Fibroblast of the aortic adventitia (primary cell): Measurements from ENCODE around the gene IQCE. TPM values are rescaled to one million over a fixed set of nuclear protein-coding genes. Genes with fewer than 3 reads are reported as not detected.

Experiments used
- DNase-seq: peaks from one replicate; pipeline ENCODE4 v3.0.0-alpha.2; 2010; ENCODE audit warnings: low read depth
- H3K4me3 ChIP-seq: 2 replicates; pipeline ENCODE4 v1.5.1; 2011; ENCODE audit warnings: low read depth, mild to moderate bottlenecking, control low read depth, low read length, moderate library complexity
- total RNA-seq: library from RNA; depleted of rRNA; stranded (reverse); fragments of >200 nt; gene quantifications from 2 replicates; pipeline ENCODE4 v1.2.3, GENCODE V29; 2012; ENCODE audit warnings: low replicate concordance
- TF ChIP-seq, protein P1 (sequence below): IDR thresholded peaks from 2 replicates; pipeline ENCODE4 v1.5.1; 2011; ENCODE audit warnings: mild to moderate bottlenecking, low read length, control low read depth, inconsistent platforms; ENCODE audit not compliant: insufficient read depth

IQCE gene
- total RNA-seq, 1 donor, result 14.0 TPM

DNA sequence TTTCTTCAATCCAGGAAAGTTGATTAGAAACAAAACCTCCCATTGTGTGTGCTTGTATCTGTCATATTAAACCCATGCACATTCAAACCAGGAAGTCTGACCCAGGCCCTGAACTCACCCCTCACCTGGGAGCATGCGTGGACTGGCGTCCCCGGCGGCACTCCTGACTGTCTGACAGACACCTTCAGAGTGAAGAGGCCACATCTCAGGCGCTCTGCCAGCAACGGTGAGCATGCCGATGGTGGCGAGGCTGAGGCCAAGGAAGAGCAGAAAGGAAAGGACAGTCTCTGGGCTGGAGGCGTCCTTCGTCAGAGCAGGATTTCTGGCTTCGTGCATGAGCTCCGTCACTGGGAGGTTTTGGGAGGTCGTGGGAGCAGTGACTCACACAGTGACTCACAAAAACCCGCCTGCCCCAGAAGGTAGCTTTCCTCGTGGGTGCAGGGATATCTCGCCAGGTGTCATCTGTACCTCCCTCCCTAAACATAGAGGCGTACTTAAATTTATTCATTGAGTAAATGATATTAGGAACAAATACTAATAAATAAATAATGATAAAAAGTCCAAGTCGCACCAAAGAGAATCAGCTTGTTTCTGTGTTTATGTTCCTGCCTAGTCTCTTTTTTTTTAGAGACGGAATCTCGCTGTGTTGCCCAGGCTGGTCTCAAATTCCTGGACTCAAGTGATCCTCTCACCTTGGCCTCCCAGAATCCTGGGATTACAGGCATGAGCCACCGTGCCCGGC lies 13.5 kb downstream of the IQCE start:
- H3K4me3 ChIP-seq, result no peak overlapping the region
- DNase-seq, result no peak

DNA sequence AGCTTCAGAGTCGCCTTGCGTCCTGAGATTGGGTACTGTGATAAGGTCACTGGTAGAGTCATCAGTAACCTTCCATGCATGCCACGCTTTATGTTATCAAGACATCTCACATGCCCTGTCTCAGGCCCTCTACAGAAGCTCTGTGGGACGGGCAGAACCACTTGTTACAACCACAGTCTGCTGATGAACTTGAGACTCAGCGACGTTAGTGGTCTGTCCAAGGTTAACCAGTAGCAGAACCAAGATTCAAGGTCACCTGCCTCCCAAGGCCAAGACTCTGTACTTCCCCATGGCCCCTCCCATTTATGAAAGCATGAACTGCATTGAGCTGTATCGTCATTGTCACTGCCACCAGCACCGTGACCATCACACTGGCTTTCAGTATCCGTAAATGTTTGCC lies 15.0 kb downstream of the IQCE start:
- no peak overlapping the region for H3K4me3 ChIP-seq
- DNase-seq, result no peak
- TF ChIP-seq, protein P1, sequence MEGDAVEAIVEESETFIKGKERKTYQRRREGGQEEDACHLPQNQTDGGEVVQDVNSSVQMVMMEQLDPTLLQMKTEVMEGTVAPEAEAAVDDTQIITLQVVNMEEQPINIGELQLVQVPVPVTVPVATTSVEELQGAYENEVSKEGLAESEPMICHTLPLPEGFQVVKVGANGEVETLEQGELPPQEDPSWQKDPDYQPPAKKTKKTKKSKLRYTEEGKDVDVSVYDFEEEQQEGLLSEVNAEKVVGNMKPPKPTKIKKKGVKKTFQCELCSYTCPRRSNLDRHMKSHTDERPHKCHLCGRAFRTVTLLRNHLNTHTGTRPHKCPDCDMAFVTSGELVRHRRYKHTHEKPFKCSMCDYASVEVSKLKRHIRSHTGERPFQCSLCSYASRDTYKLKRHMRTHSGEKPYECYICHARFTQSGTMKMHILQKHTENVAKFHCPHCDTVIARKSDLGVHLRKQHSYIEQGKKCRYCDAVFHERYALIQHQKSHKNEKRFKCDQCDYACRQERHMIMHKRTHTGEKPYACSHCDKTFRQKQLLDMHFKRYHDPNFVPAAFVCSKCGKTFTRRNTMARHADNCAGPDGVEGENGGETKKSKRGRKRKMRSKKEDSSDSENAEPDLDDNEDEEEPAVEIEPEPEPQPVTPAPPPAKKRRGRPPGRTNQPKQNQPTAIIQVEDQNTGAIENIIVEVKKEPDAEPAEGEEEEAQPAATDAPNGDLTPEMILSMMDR, result no peak

More for the DNA sequence above, 13.5 kb downstream of the IQCE start:
- TF ChIP-seq, protein P1, result no peak

DNA sequence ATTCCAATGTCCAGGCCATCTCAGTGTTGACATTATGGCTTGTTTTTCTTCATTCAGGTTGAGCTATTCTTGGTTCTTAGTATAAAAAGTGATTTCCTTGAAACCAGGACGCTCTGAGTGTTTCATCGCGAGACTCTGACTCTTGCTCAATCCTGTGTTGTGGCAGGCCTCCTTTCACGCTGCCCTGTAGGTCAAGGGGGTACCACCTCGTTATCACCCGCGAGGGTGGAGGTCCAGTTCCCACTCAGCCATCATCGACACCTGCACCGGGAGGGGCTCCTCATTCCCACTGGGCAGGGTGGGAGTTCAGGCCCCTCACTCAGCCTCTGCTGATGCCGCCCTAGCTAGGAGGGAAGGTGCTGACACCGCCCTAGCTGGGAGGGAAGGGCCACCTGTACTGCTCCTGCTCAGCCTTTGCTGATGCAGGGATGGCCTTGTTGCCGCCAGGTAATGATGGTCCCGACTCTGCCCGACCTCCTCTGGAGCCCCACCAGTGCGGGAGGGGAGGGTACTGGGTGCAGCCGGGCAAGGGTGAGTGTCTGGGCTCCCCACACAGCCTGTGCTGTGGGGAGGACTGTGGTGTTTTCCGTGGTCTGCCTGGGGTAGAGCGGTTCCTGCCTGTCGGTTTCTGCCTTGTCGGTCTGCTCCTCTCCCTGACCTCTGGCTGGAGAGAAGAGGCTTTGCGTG lies 16.4 kb downstream of the IQCE start:
- TF ChIP-seq, protein P1, result no peak
- no peak overlapping the region for H3K4me3 ChIP-seq
- DNase-seq, result no peak

DNA sequence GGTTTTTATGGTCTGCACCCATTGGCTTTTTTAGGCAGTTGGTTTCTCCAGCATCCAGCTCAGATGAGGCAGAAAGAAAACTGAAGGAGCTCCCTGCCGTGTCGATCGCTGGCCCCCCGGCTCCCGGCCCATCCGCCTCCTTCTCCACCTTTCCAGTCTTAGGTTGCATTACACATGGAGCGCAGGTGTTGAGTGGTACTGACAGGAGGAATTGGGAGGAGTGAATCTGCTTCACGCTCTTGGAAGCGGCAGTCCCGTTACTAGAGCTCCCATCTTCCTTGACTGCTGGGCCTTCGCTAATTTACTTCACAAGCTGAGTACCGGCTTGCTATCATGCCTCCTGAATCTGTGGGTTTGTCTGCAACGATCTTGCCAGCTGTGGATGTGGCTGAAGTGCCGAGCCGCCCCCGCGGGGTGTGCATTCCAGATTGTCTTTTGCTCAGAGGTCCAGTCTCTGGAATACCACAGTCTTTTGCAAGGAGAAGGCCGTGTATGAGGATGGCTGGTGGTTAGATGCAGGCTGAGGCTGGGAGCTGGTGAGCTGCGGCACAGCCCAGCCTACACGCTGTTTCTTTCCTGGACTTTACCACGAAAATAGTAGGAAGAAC lies 17.1 kb downstream of the IQCE start:
- no peak overlapping the region for H3K4me3 ChIP-seq
- DNase-seq, result no peak
- TF ChIP-seq, protein P1, result no peak

DNA sequence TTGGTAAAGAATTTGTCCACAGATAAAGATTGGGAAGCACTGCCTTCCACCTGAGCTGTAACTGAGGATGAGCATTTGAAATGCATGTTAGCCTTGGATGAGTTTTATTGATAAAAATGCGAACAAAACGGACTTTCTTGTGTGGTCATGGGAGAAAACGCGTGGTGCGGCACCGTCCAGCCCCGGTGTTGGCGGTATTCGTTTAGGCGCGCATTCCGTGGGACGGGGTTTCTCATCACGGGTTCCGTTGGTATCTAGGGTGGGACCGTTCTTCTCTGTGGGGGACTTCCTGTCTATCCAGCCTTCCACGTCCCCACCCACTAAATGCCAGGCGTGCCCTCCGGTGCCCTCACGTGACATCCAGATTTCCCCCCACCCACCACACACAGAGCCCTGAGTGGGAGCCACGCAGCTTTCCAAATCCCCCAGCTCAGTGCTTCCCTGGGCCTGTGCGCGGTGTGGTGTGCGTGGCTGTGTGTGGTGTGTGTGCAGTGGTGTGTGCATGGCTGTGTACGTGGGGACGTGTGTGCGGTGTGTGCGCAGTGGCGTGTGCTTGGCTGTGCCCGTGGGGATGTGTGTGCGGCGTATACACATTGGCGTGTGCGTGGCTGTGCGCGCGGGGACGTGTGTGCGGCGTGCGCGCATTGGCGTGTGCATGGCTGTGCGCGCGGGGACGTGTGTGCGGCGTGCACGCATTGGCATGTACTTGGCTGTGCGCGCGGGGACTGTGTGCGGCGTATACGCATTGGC lies 18.1 kb downstream of the IQCE start:
- H3K4me3 ChIP-seq, result no peak overlapping the region
- TF ChIP-seq, protein P1, result no peak
- no peak for DNase-seq

DNA sequence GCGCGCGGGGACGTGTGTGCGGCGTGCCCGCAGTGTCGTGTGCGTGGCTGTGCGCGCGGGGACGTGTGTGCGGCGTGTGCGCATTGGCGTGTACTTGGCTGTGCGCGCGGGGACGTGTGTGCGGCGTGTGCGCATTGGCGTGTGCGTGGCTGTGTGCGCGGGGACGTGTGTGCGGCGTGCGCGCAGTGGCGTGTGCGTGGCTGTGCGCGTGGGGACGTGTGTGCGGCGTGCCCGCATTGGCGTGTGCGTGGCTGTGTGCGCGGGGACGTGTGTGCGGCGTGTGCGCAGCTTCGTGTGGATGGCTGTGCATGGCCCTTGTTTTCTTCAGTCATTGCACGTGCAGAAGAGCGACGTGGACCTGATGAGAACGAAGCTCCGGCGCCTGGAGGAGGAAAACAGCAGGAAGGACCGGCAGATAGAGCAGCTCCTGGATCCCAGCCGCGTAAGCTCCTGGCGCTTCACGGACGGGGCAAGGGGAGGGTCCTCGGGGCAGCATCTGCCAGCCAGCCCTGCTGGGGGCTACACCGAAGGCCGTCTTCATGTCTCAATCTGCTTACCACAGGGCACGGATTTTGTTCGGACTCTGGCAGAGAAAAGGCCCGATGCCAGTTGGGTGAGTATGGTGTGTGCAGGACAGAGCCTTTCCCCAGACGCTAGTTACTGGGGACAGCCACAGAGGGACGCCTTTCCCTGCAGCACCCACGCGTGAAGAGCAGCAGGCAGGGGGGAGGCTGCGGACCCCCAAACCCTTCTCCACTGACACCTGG lies 19.3 kb downstream of the IQCE start:
- TF ChIP-seq, protein P1, result no peak
- no peak for DNase-seq
- H3K4me3 ChIP-seq, result no peak overlapping the region
